ENCODE results near the gene SHISAL1. TPM values are rescaled to one million over a fixed set of nuclear protein-coding genes. Genes with fewer than 3 reads are reported as not detected.
"Not testable (repeated sequence)": the region's sequence is repeated elsewhere in the genome, so short reads cannot be mapped to it uniquely, and the experiment has no call there.

Gene SHISAL1
- total RNA-seq, 2 experiments from 2014 or later = not detected

GRCh38 chr22:44305455-44305854 lies 7.3 kb downstream of the SHISAL1 start:
- Mint-ChIP-seq H3K27me3 (no peaks in the 10 kb centered on the region), H3K4me1 (no peaks in the 10 kb centered on the region), H3K9me3 (no peaks in the 10 kb centered on the region), H3K27ac (no peak overlapping the region), H3K36me3 (no peaks in the 10 kb centered on the region), H3K4me3 (no peak overlapping the region)
- DNase-seq = no peak

DNA sequence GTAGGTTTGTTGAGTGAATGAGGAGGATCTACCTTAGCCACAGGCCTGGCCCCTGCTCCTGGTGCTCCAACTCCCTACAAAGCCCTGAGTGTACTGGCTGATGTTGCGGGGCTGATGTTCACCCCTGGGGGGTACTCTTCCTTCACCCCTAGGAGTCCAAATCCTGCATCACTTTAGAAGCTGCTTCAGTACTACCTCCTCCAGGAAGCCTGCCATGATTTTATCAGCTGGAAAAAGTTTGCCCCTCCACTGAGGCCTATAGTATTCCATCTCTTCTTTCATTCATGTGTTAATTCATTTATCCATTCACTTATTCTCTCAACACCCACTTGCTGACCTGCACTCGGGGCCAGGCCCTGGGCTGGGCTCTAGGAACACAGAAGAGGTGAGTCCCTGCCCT lies 7.8 kb downstream of the SHISAL1 start:
- H3K27me3 Mint-ChIP-seq = peaks cover 2% of the 10 kb centered on the region
- no peak overlapping the region for H3K4me3 Mint-ChIP-seq
- H3K4me1 Mint-ChIP-seq = no peaks in the 10 kb centered on the region
- H3K27ac Mint-ChIP-seq = no peak overlapping the region
- H3K36me3 Mint-ChIP-seq = no peaks in the 10 kb centered on the region
- no peak for DNase-seq
- no peaks in the 10 kb centered on the region for H3K9me3 Mint-ChIP-seq

DNA sequence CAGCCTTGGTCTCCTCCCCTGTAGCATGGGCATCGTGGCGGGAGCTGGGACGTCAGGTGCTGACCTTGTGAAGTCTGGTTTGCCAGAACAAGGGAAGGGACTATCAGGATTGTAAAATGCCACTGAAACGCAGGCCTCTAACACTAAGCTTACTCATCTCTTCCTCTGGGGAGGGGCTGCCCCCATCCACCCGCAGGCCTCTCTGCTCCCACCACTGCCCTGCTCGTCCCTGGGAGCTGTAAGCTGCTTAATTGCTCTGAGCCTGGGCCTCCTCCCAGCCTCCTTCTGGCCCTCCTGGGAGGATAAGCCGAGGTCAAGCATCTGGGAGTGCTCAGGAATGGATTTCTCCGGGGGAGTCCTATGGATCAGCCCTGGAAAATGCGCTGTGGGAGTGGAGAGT lies 8.4 kb downstream of the SHISAL1 start:
- H3K27ac Mint-ChIP-seq = no peak overlapping the region
- peaks cover 4% of the 10 kb centered on the region for H3K27me3 Mint-ChIP-seq
- no peak overlapping the region for H3K4me3 Mint-ChIP-seq
- no peaks in the 10 kb centered on the region for H3K4me1 Mint-ChIP-seq
- H3K36me3 Mint-ChIP-seq = no peaks in the 10 kb centered on the region
- no peak for DNase-seq
- H3K9me3 Mint-ChIP-seq = no peaks in the 10 kb centered on the region

DNA sequence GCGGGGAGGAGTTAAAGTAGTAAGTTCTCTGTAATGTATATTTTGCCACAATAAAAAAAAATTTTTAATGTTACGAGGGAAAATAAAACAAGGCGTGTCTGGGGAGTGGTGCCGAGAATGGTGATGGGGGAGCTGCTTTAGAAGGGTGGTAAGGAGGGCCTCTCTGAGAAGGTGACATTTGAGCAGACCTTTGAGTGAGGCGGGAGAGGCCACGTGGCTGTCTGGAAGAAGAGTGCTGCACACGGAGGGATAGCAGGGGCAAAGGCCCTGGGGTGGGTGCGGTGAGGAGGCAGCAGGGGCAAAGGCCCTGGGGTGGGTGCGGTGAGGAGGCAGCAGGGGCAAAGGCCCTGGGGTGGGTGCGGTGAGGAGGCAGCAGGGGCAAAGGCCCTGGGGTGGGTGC lies 10.4 kb downstream of the SHISAL1 start:
- H3K4me3 Mint-ChIP-seq, H3K27ac Mint-ChIP-seq, H3K9me3 Mint-ChIP-seq, H3K36me3 Mint-ChIP-seq, DNase-seq, H3K27me3 Mint-ChIP-seq, H3K4me1 Mint-ChIP-seq: not testable (repeated sequence)

- Mint-ChIP-seq H3K27ac (no peak overlapping the region), H3K36me3 (no peaks in the 10 kb centered on the region), H3K9me3 (no peaks in the 10 kb centered on the region), H3K27me3 (peaks cover 4% of the 10 kb centered on the region), H3K4me3 (no peak overlapping the region), H3K4me1 (no peaks in the 10 kb centered on the region)
- DNase-seq = no peak
These were observed 11.7 kb downstream of the SHISAL1 start for GRCh38 chr22:44301039-44301438.

DNA sequence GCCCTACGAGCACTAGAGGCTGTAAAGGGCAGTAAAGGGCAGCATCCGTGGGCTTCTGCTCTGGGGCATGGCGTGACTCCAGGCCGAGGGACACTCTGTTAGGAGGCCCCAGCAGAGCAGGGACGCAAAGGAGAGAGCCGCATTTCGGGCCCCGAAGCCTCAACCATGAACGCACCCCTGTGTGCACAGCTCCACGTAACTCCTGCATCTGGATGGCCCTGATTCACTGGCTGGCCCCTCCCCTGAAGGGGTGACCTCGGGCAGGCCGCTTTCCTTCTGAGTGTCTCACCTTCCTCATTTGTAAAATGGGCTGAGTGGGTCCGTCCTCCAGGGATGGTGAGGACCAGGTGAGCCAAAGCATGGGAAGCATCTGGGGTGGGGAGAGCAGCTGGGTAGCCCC lies 13.6 kb downstream of the SHISAL1 start:
- no peaks in the 10 kb centered on the region for H3K4me1 Mint-ChIP-seq
- peaks cover 4% of the 10 kb centered on the region for H3K9me3 Mint-ChIP-seq
- peaks cover 4% of the 10 kb centered on the region for H3K27me3 Mint-ChIP-seq
- DNase-seq = no peak
- H3K27ac Mint-ChIP-seq = no peak overlapping the region
- no peaks in the 10 kb centered on the region for H3K36me3 Mint-ChIP-seq
- H3K4me3 Mint-ChIP-seq = no peak overlapping the region

- Mint-ChIP-seq H3K9me3 (peaks cover 6% of the 10 kb centered on the region), H3K36me3 (no peaks in the 10 kb centered on the region), H3K4me1 (no peaks in the 10 kb centered on the region), H3K4me3 (no peak overlapping the region), H3K27ac (no peak overlapping the region), H3K27me3 (peaks cover 4% of the 10 kb centered on the region)
- DNase-seq = no peak
These were observed 14.2 kb downstream of the SHISAL1 start for GRCh38 chr22:44298406-44299091.

GRCh38 chr22:44297470-44298061 lies 15.2 kb downstream of the SHISAL1 start:
- H3K4me3 Mint-ChIP-seq = no peak overlapping the region
- no peaks in the 10 kb centered on the region for H3K4me1 Mint-ChIP-seq

GRCh38 chr22:44295406-44295805 lies 17.3 kb downstream of the SHISAL1 start:
- Mint-ChIP-seq H3K27ac (no peak overlapping the region), H3K4me3 (no peak overlapping the region), H3K27me3 (peaks cover 4% of the 10 kb centered on the region), H3K9me3 (peaks cover 6% of the 10 kb centered on the region), H3K36me3 (no peaks in the 10 kb centered on the region), H3K4me1 (no peaks in the 10 kb centered on the region)
- no peak for DNase-seq

More at GRCh38 chr22:44297470-44298061, 15.2 kb downstream of the SHISAL1 start:
- H3K27ac Mint-ChIP-seq = no peak overlapping the region
- no peak for DNase-seq
- H3K9me3 Mint-ChIP-seq = peaks cover 6% of the 10 kb centered on the region
- peaks cover 4% of the 10 kb centered on the region for H3K27me3 Mint-ChIP-seq
- H3K36me3 Mint-ChIP-seq = no peaks in the 10 kb centered on the region

GRCh38 chr22:44293876-44294275 lies 18.9 kb downstream of the SHISAL1 start:
- Mint-ChIP-seq H3K9me3 (peaks cover 6% of the 10 kb centered on the region), H3K4me1 (no peaks in the 10 kb centered on the region), H3K27me3 (no peaks in the 10 kb centered on the region), H3K4me3 (no peak overlapping the region), H3K27ac (no peak overlapping the region), H3K36me3 (no peaks in the 10 kb centered on the region)
- no peak for DNase-seq

DNA sequence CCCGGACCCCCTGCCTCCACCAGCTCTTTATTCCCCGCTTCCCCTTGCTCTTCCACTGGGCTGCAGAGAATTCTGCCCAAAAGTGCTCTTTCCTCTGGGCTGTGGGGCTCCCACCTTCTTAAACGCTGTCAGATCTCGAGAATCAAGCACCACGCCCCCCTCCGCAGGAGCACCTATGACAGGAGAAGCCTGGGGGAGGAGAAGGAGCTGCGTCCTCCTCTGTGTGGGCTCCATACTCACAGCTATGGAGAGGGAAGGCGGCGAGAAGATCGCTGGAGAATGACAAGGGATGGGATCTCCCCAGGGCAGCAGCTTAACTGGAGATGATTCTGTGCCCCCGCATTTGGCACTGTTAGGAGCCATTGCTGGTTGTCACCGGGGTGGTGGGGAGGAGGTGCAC lies 19.7 kb downstream of the SHISAL1 start:
- Mint-ChIP-seq H3K27me3 (no peaks in the 10 kb centered on the region), H3K36me3 (no peaks in the 10 kb centered on the region), H3K4me3 (no peak overlapping the region), H3K27ac (no peak overlapping the region), H3K4me1 (no peaks in the 10 kb centered on the region), H3K9me3 (peaks cover 6% of the 10 kb centered on the region)
- DNase-seq = no peak

- no peak overlapping the region for H3K4me3 Mint-ChIP-seq
- no peak overlapping the region for H3K27ac Mint-ChIP-seq
- H3K36me3 Mint-ChIP-seq = no peaks in the 10 kb centered on the region
- H3K27me3 Mint-ChIP-seq = no peaks in the 10 kb centered on the region
- peaks cover 6% of the 10 kb centered on the region for H3K9me3 Mint-ChIP-seq
- H3K4me1 Mint-ChIP-seq = no peaks in the 10 kb centered on the region
- DNase-seq = no peak
These were observed 20.2 kb downstream of the SHISAL1 start for GRCh38 chr22:44292521-44292920.

GRCh38 chr22:44291674-44292360 lies 20.9 kb downstream of the SHISAL1 start:
- DNase-seq = no peak
- Mint-ChIP-seq H3K36me3 (no peaks in the 10 kb centered on the region), H3K9me3 (peaks cover 6% of the 10 kb centered on the region), H3K4me3 (no peak overlapping the region), H3K27me3 (no peaks in the 10 kb centered on the region), H3K27ac (no peak overlapping the region), H3K4me1 (no peaks in the 10 kb centered on the region)

DNA sequence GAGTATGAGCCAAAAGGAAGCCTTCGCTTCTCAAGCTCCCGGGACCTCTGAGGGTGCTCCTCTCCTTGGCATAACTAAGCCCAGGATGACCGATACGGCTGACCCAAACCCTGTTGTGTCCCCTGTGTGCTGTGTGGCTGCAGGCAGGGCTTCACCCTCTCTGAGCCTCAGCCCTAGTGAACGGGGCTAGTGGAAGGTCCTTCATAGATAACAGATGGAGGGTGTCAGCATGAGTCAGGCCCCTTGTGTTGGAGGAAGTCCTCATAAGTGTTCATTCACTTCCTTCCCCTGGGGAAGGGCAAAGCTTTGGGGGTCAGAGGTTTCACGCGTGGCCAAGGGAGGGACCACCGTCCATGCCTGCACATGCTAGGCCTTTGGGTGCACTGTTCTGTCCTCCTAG lies 21.5 kb downstream of the SHISAL1 start:
- Mint-ChIP-seq H3K4me1 (no peaks in the 10 kb centered on the region), H3K27ac (no peak overlapping the region), H3K27me3 (no peaks in the 10 kb centered on the region), H3K9me3 (peaks cover 6% of the 10 kb centered on the region), H3K36me3 (no peaks in the 10 kb centered on the region), H3K4me3 (no peak overlapping the region)
- no peak for DNase-seq

GRCh38 chr22:44289414-44290171 lies 23.2 kb downstream of the SHISAL1 start:
- no peaks in the 10 kb centered on the region for H3K4me1 Mint-ChIP-seq
- H3K27me3 Mint-ChIP-seq = no peaks in the 10 kb centered on the region
- H3K9me3 Mint-ChIP-seq = peaks cover 5% of the 10 kb centered on the region
- no peaks in the 10 kb centered on the region for H3K36me3 Mint-ChIP-seq
- DNase-seq = no peak
- H3K4me3 Mint-ChIP-seq = no peak overlapping the region
- no peak overlapping the region for H3K27ac Mint-ChIP-seq

Measured in activated naive CD8-positive, alpha-beta T cell treated with anti-CD3 and anti-CD28 coated beads for 36 hours (primary cell).